Gastrocnemius medialis (tissue), 4 donors: ENCODE data around the gene FCMR. TPM values are rescaled to one million over a fixed set of nuclear protein-coding genes. Genes with fewer than 3 reads are reported as not detected.

Source experiments
- ATAC-seq, 2 donors: fragments of 150-250 bp; one replicate each; pipeline ENCODE4 v1.9.1; 2016
- DNase-seq, 2 donors: peaks; one replicate each; pipeline ENCODE4 v3.0.0-alpha.2; 2019
- H3K27ac ChIP-seq, 4 donors: fragments of 200-600 bp; sonication (generic); 1 replicate in 1 of 4; 2 replicates in 3 of 4; pipeline ENCODE4 v1.5.1; 2016 to 2018; ENCODE audit warnings: mild to moderate bottlenecking in 2 of 4, moderate library complexity in 1 of 4
- H3K27me3 ChIP-seq, 3 donors: fragments of 200-600 bp; sonication (generic) in 2 of 3; 1 replicate in 1 of 3; 2 replicates in 2 of 3; pipeline versions ENCODE4 v1.5.1 to v1.6.0; 2016 to 2019; ENCODE audit warnings: mild to moderate bottlenecking in 1 of 3, moderate library complexity in 1 of 3
- H3K36me3 ChIP-seq, 2 donors: fragments of 200-600 bp; sonication (generic) in 1 of 2; one replicate each; pipeline ENCODE4 v1.5.1; 2017 to 2018
- H3K4me1 ChIP-seq, 2 donors: fragments of 200-600 bp; sonication (generic) in 1 of 2; one replicate each; pipeline ENCODE4 v1.5.1; 2016 to 2017; ENCODE audit warnings: mild to moderate bottlenecking in 2 of 2
- H3K4me3 ChIP-seq, 4 donors: fragments of 200-600 bp; sonication (generic) in 3 of 4; 1 replicate in 1 of 4; 2 replicates in 3 of 4; pipeline ENCODE4 v1.5.1; 2016 to 2019; ENCODE audit warnings: mild to moderate bottlenecking in 2 of 4
- H3K9me3 ChIP-seq, 3 donors: fragments of 200-600 bp; sonication (generic) in 2 of 3; 1 replicate in 1 of 3; 2 replicates in 2 of 3; pipeline ENCODE4 v1.5.1; 2016 to 2019
- CTCF ChIP-seq, 5 experiments: fragments of 450-650 bp in 3 of 5; fragments of 200-600 bp in 2 of 5; sonication (generic) in 2 of 5; IDR thresholded peaks in 4 of 5; conservative IDR thresholded peaks in 1 of 5; 1 replicate in 4 of 5; 2 replicates in 1 of 5; pipeline ENCODE4 v1.5.1; 2016 to 2019; ENCODE audit warnings: antibody characterized with exemption in 5 of 5, mild to moderate bottlenecking in 3 of 5, moderate library complexity in 3 of 5
- POLR2A ChIP-seq, 2 donors: fragments of 450-650 bp; IDR thresholded peaks; one replicate each; pipeline ENCODE4 v1.6.1; 2017; ENCODE audit warnings: antibody characterized with exemption in 2 of 2, mild to moderate bottlenecking in 2 of 2, moderate library complexity in 2 of 2
- in situ Hi-C, 4 donors: fragments of 200-750 bp; cut with MboI; loops; one replicate each; pipeline versions ENCODE4 v1.15.0 to v1.8.0; 2017; ENCODE audit warnings: low sequenced_read_pairs in 4 of 4
- intact Hi-C: fragments of 100-400 bp; cut with DNase I; formaldehyde crosslinking; loops from one replicate; pipeline ENCODE4 v1.15.1; 2023; ENCODE audit warnings: low total_unique reads
- total RNA-seq, 4 donors: library from RNA; depleted of rRNA; stranded (reverse); fragments of >200 nt; gene quantifications; one replicate each; pipeline versions ENCODE4 v1.1.0 to v1.2.3, GENCODE V29; 2016

FCMR gene
- total RNA-seq, 4 donors from 2014 or later, result 2.1 to 10.2 (median 4.7) TPM

- H3K36me3 ChIP-seq, result no peaks in the 10 kb centered on the region
- peak overlapping the region in 3 of 4 donors; percentile 1 to 67 (median 40) for H3K27ac ChIP-seq
- peaks cover 22 to 39% of the 10 kb centered on the region in 2 donors for H3K4me1 ChIP-seq
- no peaks in the 10 kb centered on the region for H3K27me3 ChIP-seq
- H3K9me3 ChIP-seq, result no peaks in the 10 kb centered on the region
- DNase-seq (no peak), ATAC-seq (peak in 1 of 2 donors; percentile 25)
- in situ Hi-C loops (no loop called here), intact Hi-C loops (no loop called here)
- no peak overlapping the region for H3K4me3 ChIP-seq
- TF ChIP-seq CTCF (IDR thresholded peaks at IDR 0.05 in 4 of 5, conservative IDR thresholded peaks at IDR 0.05 in 1 of 5), result no peak
- no peak for TF ChIP-seq POLR2A (IDR thresholded peaks at IDR 0.05)
Observed at GRCh38 chr1:206895837-206896242, 25.9 kb downstream of the FCMR start.

- ATAC-seq, result no peak
- no peak for DNase-seq
- in situ Hi-C loops, result no loop called here
- Histone ChIP-seq H3K4me1 (peaks cover 22 to 42% of the 10 kb centered on the region in 2 donors), H3K27me3 (no peaks in the 10 kb centered on the region), H3K9me3 (no peaks in the 10 kb centered on the region), H3K27ac (peak overlapping the region in 2 of 4 donors; percentile 40 to 67), H3K4me3 (no peak overlapping the region), H3K36me3 (no peaks in the 10 kb centered on the region)
- TF ChIP-seq POLR2A (IDR thresholded peaks at IDR 0.05) (no peak), CTCF (IDR thresholded peaks at IDR 0.05 in 4 of 5, conservative IDR thresholded peaks at IDR 0.05 in 1 of 5) (no peak)
- intact Hi-C loops, result no loop called here
Observed at GRCh38 chr1:206895325-206895724, 26.4 kb downstream of the FCMR start.

GRCh38 chr1:206893380-206893779 is 28.4 kb downstream of the FCMR start:
- ATAC-seq, result no peak
- DNase-seq, result no peak
- no peaks in the 10 kb centered on the region for H3K36me3 ChIP-seq
- peaks cover 21 to 36% of the 10 kb centered on the region in 2 donors for H3K4me1 ChIP-seq
- no peak overlapping the region for H3K4me3 ChIP-seq
- TF ChIP-seq POLR2A (IDR thresholded peaks at IDR 0.05), result no peak
- TF ChIP-seq CTCF (IDR thresholded peaks at IDR 0.05 in 4 of 5, conservative IDR thresholded peaks at IDR 0.05 in 1 of 5), result no peak
- H3K27ac ChIP-seq, result peak overlapping the region in 3 of 4 donors; percentile 50 to 78 (median 51)
- intact Hi-C loops (loop anchor here (2.0 to 5.0 kb wide), 4 partner anchors 15 to 231 kb away; partner anchors contain the start of genes PFKFB2 and YOD1), in situ Hi-C loops (no loop called here)
- H3K27me3 ChIP-seq, result no peaks in the 10 kb centered on the region
- no peaks in the 10 kb centered on the region for H3K9me3 ChIP-seq

GRCh38 chr1:206892351-206892984 is 29.3 kb downstream of the FCMR start:
- peak; percentile 69 to 77 for ATAC-seq
- H3K27me3 ChIP-seq, result no peaks in the 10 kb centered on the region
- H3K36me3 ChIP-seq, result no peaks in the 10 kb centered on the region
- TF ChIP-seq POLR2A (IDR thresholded peaks at IDR 0.05) (no peak), CTCF (IDR thresholded peaks at IDR 0.05 in 4 of 5, conservative IDR thresholded peaks at IDR 0.05 in 1 of 5) (no peak)
- H3K4me1 ChIP-seq, result peaks cover 17 to 32% of the 10 kb centered on the region in 2 donors
- no peak overlapping the region for H3K4me3 ChIP-seq
- in situ Hi-C loops, result no loop called here
- peak overlapping the region; percentile 42 to 78 (median 50) for H3K27ac ChIP-seq
- no peaks in the 10 kb centered on the region for H3K9me3 ChIP-seq
- intact Hi-C loops, result loop anchor here (2.0 to 5.0 kb wide), 4 partner anchors 16 to 230 kb away; partner anchors contain the start of genes PFKFB2 and YOD1
- no peak for DNase-seq
